ENCODE data around the gene LRRC47. TPM values are rescaled to one million over a fixed set of nuclear protein-coding genes. Genes with fewer than 3 reads are reported as not detected.

LRRC47 gene
- total and polyA plus RNA-seq, 2 of the 8 experiments (the other 6 are each of a cell fraction or from before 2014, with no cell fraction given): 38.3 to 82.4 TPM

- ChIA-PET POLR2A (ENCODE audit: partially characterized antibody) (interaction anchor here (0.8 to 5.8 kb wide), 3 partner anchors 13 to 57 kb away, joined by 3 to 84 read pairs (median 3); no protein-coding TSS in a partner anchor), CTCF (ENCODE audit: partially characterized antibody) (interaction anchor here (0.7 to 3.0 kb wide), 4 partner anchors 9 to 44 kb away, joined by 3 to 24 read pairs (median 4); no protein-coding TSS in a partner anchor)
- WGBS, 2 experiments (ENCODE audit: extremely low coverage in 1 of 2, insufficient coverage in 1 of 2, insufficient read length in 1 of 2, insufficient replicate concordance in 2 of 2, low coverage in 1 of 2, low lambda C conversion rate in 2 of 2, missing lambda C conversion rate in 1 of 2): 84% methylated on average over 10 of the region's 10 CpGs; no CpG with 5 or more reads in 1 of the 2 experiments
- TF ChIP-seq CREB1 (IDR thresholded peaks at IDR 0.05): no peak
- no peak for TF ChIP-seq KDM4A (IDR thresholded peaks at IDR 0.05; ENCODE audit: low read depth, low read length, severe bottlenecking)
- TF ChIP-seq KDM5A (IDR thresholded peaks at IDR 0.05; ENCODE audit: low read length): no peak
- TF ChIP-seq TEAD4 (IDR thresholded peaks at IDR 0.05; ENCODE audit: low read depth, low read length): no peak
- no peak for TF ChIP-seq HDAC6 (IDR thresholded peaks at IDR 0.05; ENCODE audit: low read depth, low read length)
- TF ChIP-seq GABPA (IDR thresholded peaks at IDR 0.05; ENCODE audit: borderline replicate concordance, insufficient read depth, low read length): no peak
- TF ChIP-seq ASH2L (IDR thresholded peaks at IDR 0.05; ENCODE audit: low read length): no peak
- TF ChIP-seq FOSL1 (IDR thresholded peaks at IDR 0.05; ENCODE audit: insufficient read depth, low read depth, low read length): no peak
- no peak for TF ChIP-seq HDAC2 (IDR thresholded peaks at IDR 0.05; ENCODE audit: borderline replicate concordance in 1 of 2, low read depth in 2 of 2, low read length in 2 of 2)
- TF ChIP-seq E2F6 (IDR thresholded peaks at IDR 0.05): no peak
- no peak for TF ChIP-seq TBP (IDR thresholded peaks at IDR 0.05; ENCODE audit: low read depth, low read length)
- no peak for TF ChIP-seq SIX5 (IDR thresholded peaks at IDR 0.05; ENCODE audit: low read depth, low read length)
Measured at GRCh38 chr1:3777078-3777547, 19.2 kb downstream of the LRRC47 start.

More at GRCh38 chr1:3777078-3777547, 19.2 kb downstream of the LRRC47 start:
- H2AK5ac ChIP-seq (ENCODE audit: low read depth, low read length): no peak overlapping the region
- H3K18ac ChIP-seq (ENCODE audit: extremely low read depth, low read length): no peak overlapping the region
- H3K23me2 ChIP-seq (ENCODE audit: low read depth, low read length): peaks cover 6% of the 10 kb centered on the region; the same call in 1 of the 2 replicates
- H2BK120ac ChIP-seq (replicated peaks; ENCODE audit: low read depth, low read length): no peak overlapping the region
- peaks cover 8 to 21% of the 10 kb centered on the region in 2 experiments for H4K20me1 ChIP-seq (replicated peaks in 1 of 2; ENCODE audit: control insufficient read depth in 1 of 2, insufficient read depth in 2 of 2, low read length in 2 of 2)
- no peak overlapping the region for H3K27ac ChIP-seq (ENCODE audit: low read depth, low read length)
- H3K9me3 ChIP-seq (ENCODE audit: insufficient read depth in 2 of 2, low read depth in 1 of 2, low read length in 1 of 2): no peaks in the 10 kb centered on the region
- no peak overlapping the region for H3K4me3 ChIP-seq (ENCODE audit: extremely low read depth in 1 of 4, insufficient read depth in 2 of 4, low read depth in 3 of 4, low read length in 4 of 4)
- no peak overlapping the region for H2BK20ac ChIP-seq (ENCODE audit: low read length)
- no peaks in the 10 kb centered on the region; the same call in 1 of the 2 replicates for H3K79me1 ChIP-seq (ENCODE audit: low read depth, low read length)
- H3K4me1 ChIP-seq (replicated peaks in 1 of 4; ENCODE audit: control insufficient read depth in 3 of 4, insufficient read depth in 4 of 4, low read length in 3 of 4): peaks cover 0 to 30% (median 11%) of the 10 kb centered on the region in 4 experiments; a peak in 6 of 7 replicates
- H3K4me2 ChIP-seq (ENCODE audit: insufficient read depth in 1 of 2, low read depth in 2 of 2, low read length in 2 of 2): no peak overlapping the region
- no peak overlapping the region for H3K4ac ChIP-seq (replicated peaks; ENCODE audit: insufficient read length, low read depth, low read length)
- H4K91ac ChIP-seq (replicated peaks; ENCODE audit: insufficient read length, low read length): no peak overlapping the region
- H2BK15ac ChIP-seq (ENCODE audit: low read length): no peak overlapping the region
- H3K9ac ChIP-seq (replicated peaks in 1 of 4; ENCODE audit: extremely low read depth in 1 of 4, low read depth in 3 of 4, low read length in 3 of 4): no peak overlapping the region
- H3K79me2 ChIP-seq (ENCODE audit: control insufficient read depth in 1 of 2, insufficient read depth in 2 of 2, low read length in 2 of 2): no peaks in the 10 kb centered on the region
- no peak overlapping the region for H3K14ac ChIP-seq (ENCODE audit: insufficient read length)
- H4K5ac ChIP-seq (ENCODE audit: insufficient read length, low read depth, low read length): no peak overlapping the region
- no peak overlapping the region for H3K56ac ChIP-seq (replicated peaks; ENCODE audit: insufficient read length, low read depth, low read length)
- no peak overlapping the region for H2BK5ac ChIP-seq (ENCODE audit: low read depth, low read length)
- no peaks in the 10 kb centered on the region; a peak in 1 of 7 replicates for H3K27me3 ChIP-seq (replicated peaks in 1 of 4; ENCODE audit: control insufficient read depth in 3 of 4, extremely low read depth in 1 of 4, insufficient read depth in 3 of 4, low read length in 3 of 4)
- H3K23ac ChIP-seq (ENCODE audit: insufficient read length): no peak overlapping the region
- DNase-seq (ENCODE audit: low read depth in 1 of 2, low spot score in 2 of 2): no peak
- peaks cover 15 to 26% (median 24%) of the 10 kb centered on the region in 4 experiments for H3K36me3 ChIP-seq (ENCODE audit: control insufficient read depth in 2 of 4, insufficient read depth in 4 of 4, low read length in 3 of 4)
- no peak overlapping the region; the same call in 1 of the 2 replicates for H4K8ac ChIP-seq (ENCODE audit: extremely low read depth, insufficient read depth, low read length)
- no peak overlapping the region for H2AFZ ChIP-seq (ENCODE audit: low read length)
- no peak overlapping the region for H2BK12ac ChIP-seq (ENCODE audit: low read depth, low read length)
- no peak for FAIRE-seq

Measured in H1 (cell line).